ENCODE results near the gene TNK2.

Gene TNK2

GRCh38 chr3:195929452-195929851 is 21.1 kb upstream of the TNK2 start:
- no peak overlapping the region for H3K4me2 ChIP-seq (ENCODE audit: low read length)
- H2AFZ ChIP-seq (ENCODE audit: low read length), result no peak overlapping the region
- no peaks in the 10 kb centered on the region for H3K4me1 ChIP-seq (ENCODE audit: insufficient read depth, low read length, severe bottlenecking)
- TF ChIP-seq EZH2 (IDR thresholded peaks at IDR 0.05; ENCODE audit: borderline replicate concordance, low read length), result no peak
- TF ChIP-seq, protein P1, sequence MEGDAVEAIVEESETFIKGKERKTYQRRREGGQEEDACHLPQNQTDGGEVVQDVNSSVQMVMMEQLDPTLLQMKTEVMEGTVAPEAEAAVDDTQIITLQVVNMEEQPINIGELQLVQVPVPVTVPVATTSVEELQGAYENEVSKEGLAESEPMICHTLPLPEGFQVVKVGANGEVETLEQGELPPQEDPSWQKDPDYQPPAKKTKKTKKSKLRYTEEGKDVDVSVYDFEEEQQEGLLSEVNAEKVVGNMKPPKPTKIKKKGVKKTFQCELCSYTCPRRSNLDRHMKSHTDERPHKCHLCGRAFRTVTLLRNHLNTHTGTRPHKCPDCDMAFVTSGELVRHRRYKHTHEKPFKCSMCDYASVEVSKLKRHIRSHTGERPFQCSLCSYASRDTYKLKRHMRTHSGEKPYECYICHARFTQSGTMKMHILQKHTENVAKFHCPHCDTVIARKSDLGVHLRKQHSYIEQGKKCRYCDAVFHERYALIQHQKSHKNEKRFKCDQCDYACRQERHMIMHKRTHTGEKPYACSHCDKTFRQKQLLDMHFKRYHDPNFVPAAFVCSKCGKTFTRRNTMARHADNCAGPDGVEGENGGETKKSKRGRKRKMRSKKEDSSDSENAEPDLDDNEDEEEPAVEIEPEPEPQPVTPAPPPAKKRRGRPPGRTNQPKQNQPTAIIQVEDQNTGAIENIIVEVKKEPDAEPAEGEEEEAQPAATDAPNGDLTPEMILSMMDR (IDR thresholded peaks at IDR 0.05; ENCODE audit: low read length), result no peak
- H4K20me1 ChIP-seq (ENCODE audit: insufficient read depth, low read length), result 0 out of 2 replicates have a peak, but pooled peaks cover 2% of the 10 kb centered on the region
- H3K27ac ChIP-seq (ENCODE audit: low read depth, low read length, poor library complexity, severe bottlenecking), result no peak overlapping the region
- H3K36me3 ChIP-seq (ENCODE audit: insufficient read depth, low read length), result no peaks in the 10 kb centered on the region
- H3K4me3 ChIP-seq (ENCODE audit: low read depth, low read length, poor library complexity, severe bottlenecking), result no peak overlapping the region
- no peaks in the 10 kb centered on the region for H3K9me2 ChIP-seq (ENCODE audit: low read depth, low read length)
- no peak overlapping the region for H3K9ac ChIP-seq (ENCODE audit: low read length)
- no peaks in the 10 kb centered on the region for H3K9me3 ChIP-seq (ENCODE audit: low read length)
- H3K27me3 ChIP-seq (ENCODE audit: insufficient read depth, low read length), result no peaks in the 10 kb centered on the region; the same call in 1 of the 2 replicates
- H3F3A ChIP-seq (ENCODE audit: insufficient read depth, low read length), result no peaks in the 10 kb centered on the region
- H3K79me2 ChIP-seq (ENCODE audit: insufficient read depth, low read length), result no peaks in the 10 kb centered on the region

DNA sequence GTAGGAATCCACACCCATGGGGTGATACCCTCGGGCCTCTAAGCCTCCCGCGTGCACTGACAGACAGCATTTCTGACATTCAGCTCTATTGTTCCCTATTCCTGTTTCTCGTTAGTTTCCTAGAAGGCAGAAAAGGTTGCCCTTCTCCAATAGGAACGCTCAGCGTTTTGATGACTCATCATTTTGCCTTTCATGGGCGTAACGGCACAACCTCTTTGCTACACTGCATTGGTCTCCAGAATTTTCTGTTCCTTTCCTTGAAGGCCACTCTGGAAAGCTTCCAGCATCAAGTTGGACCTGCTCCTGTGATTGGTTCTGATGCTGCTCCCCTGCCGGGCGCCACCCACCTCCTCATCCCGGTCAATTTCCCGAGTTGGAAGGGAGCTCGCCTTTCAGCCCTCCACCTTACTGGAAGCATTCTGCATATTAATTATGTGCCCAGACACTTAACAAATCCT is 13.0 kb upstream of the TNK2 start:
- Histone ChIP-seq H3F3A (ENCODE audit: insufficient read depth, low read length) (no peaks in the 10 kb centered on the region), H3K9me3 (ENCODE audit: low read length) (no peaks in the 10 kb centered on the region), H3K36me3 (ENCODE audit: insufficient read depth, low read length) (no peaks in the 10 kb centered on the region), H3K9ac (ENCODE audit: low read length) (no peak overlapping the region), H3K9me2 (ENCODE audit: low read depth, low read length) (no peaks in the 10 kb centered on the region), H3K79me2 (ENCODE audit: insufficient read depth, low read length) (no peaks in the 10 kb centered on the region), H4K20me1 (ENCODE audit: insufficient read depth, low read length) (0 out of 2 replicates have a peak, but pooled peaks cover 2% of the 10 kb centered on the region), H3K27me3 (ENCODE audit: insufficient read depth, low read length) (peaks cover 5% of the 10 kb centered on the region; the same call in 1 of the 2 replicates), H2AFZ (ENCODE audit: low read length) (no peak overlapping the region), H3K4me1 (ENCODE audit: insufficient read depth, low read length, severe bottlenecking) (no peaks in the 10 kb centered on the region), H3K4me2 (ENCODE audit: low read length) (no peak overlapping the region), H3K4me3 (ENCODE audit: low read depth, low read length, poor library complexity, severe bottlenecking) (no peak overlapping the region), H3K27ac (ENCODE audit: low read depth, low read length, poor library complexity, severe bottlenecking) (no peak overlapping the region)
- TF ChIP-seq, protein P1 (IDR thresholded peaks at IDR 0.05; ENCODE audit: low read length), result no peak
- TF ChIP-seq EZH2 (IDR thresholded peaks at IDR 0.05; ENCODE audit: borderline replicate concordance, low read length), result no peak

DNA sequence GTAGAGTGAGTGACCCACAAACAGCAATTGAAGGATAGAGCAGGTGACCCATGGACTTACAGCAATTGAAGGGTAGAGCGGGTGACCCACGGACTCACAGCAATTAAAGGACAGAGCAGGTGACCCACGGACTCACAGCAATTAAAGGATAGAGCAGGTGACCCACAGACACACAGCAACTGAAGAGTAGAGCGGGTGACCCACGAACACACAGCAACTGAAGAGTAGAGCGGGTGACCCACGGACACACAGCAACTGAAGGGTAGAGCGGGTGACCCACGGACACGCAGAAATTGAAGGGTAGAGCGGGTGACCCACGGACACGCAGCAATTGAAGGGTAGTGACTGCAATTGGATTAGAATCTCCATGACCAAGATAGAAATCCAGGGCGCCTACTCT is 9.8 kb upstream of the TNK2 start:
- Histone ChIP-seq H2AFZ (ENCODE audit: low read length) (no peak overlapping the region), H3K36me3 (ENCODE audit: insufficient read depth, low read length) (no peaks in the 10 kb centered on the region), H3K4me2 (ENCODE audit: low read length) (no peak overlapping the region), H4K20me1 (ENCODE audit: insufficient read depth, low read length) (no peaks in the 10 kb centered on the region), H3K9me3 (ENCODE audit: low read length) (no peaks in the 10 kb centered on the region), H3F3A (ENCODE audit: insufficient read depth, low read length) (no peaks in the 10 kb centered on the region), H3K9me2 (ENCODE audit: low read depth, low read length) (no peaks in the 10 kb centered on the region), H3K9ac (ENCODE audit: low read length) (no peak overlapping the region), H3K4me3 (ENCODE audit: low read depth, low read length, poor library complexity, severe bottlenecking) (no peak overlapping the region), H3K4me1 (ENCODE audit: insufficient read depth, low read length, severe bottlenecking) (peaks cover 10% of the 10 kb centered on the region), H3K27ac (ENCODE audit: low read depth, low read length, poor library complexity, severe bottlenecking) (no peak overlapping the region), H3K79me2 (ENCODE audit: insufficient read depth, low read length) (no peaks in the 10 kb centered on the region), H3K27me3 (ENCODE audit: insufficient read depth, low read length) (0 out of 2 replicates have a peak, but pooled peaks cover 5% of the 10 kb centered on the region)
- TF ChIP-seq, protein P1 (IDR thresholded peaks at IDR 0.05; ENCODE audit: low read length), result no peak
- no peak for TF ChIP-seq EZH2 (IDR thresholded peaks at IDR 0.05; ENCODE audit: borderline replicate concordance, low read length)
